Parathyroid adenoma (tissue), 2 donors: ENCODE measurements around the gene CDC42EP1.
A peak's percentile ranks its signal among the peaks of the same experiment; 100 is the strongest.

ENCODE experiments used
- H2AFZ ChIP-seq: fragments of 300-600 bp; sonication (generic); one replicate; pipeline ENCODE4 v1.7.0; 2017; ENCODE audit warnings: antibody characterized with exemption, mild to moderate bottlenecking
- H3K27ac ChIP-seq: fragments of 300-600 bp; sonication (generic); one replicate; pipeline ENCODE4 v1.7.0; 2017
- H3K27me3 ChIP-seq: fragments of 300-600 bp; sonication (generic); one replicate; pipeline ENCODE4 v1.7.0; 2017; ENCODE audit warnings: low read length; ENCODE audit not compliant: control insufficient read depth, insufficient read depth
- H3K36me3 ChIP-seq: fragments of 300-600 bp; sonication (generic); one replicate; pipeline ENCODE4 v1.7.0; 2017; ENCODE audit warnings: low read length; ENCODE audit not compliant: control insufficient read depth, insufficient read depth
- H3K4me1 ChIP-seq: fragments of 300-600 bp; sonication (generic); one replicate; pipeline ENCODE4 v1.7.0; 2017; ENCODE audit warnings: control low read depth
- H3K4me2 ChIP-seq: fragments of 300-600 bp; sonication (generic); one replicate; pipeline ENCODE4 v1.7.0; 2017; ENCODE audit warnings: low read length
- H3K4me3 ChIP-seq: fragments of 300-600 bp; sonication (generic); one replicate; pipeline ENCODE4 v1.7.0; 2017; ENCODE audit warnings: low read depth, low read length
- H3K79me2 ChIP-seq: fragments of 300-600 bp; sonication (generic); one replicate; pipeline ENCODE4 v1.7.0; 2017; ENCODE audit warnings: control low read depth
- H3K9ac ChIP-seq: fragments of 300-600 bp; sonication (generic); one replicate; pipeline ENCODE4 v1.7.0; 2017; ENCODE audit warnings: mild to moderate bottlenecking
- H3K9me3 ChIP-seq: fragments of 300-600 bp; sonication (generic); one replicate; pipeline ENCODE4 v1.7.0; 2017; ENCODE audit warnings: low read length; ENCODE audit not compliant: control insufficient read depth
- TF ChIP-seq, protein P1 (sequence below): fragments of 300-600 bp; sonication (generic); IDR thresholded peaks from one replicate; pipeline ENCODE4 v1.7.0; 2017; ENCODE audit warnings: antibody characterized with exemption, mild to moderate bottlenecking
- donor health status: primary hyperparathyroidism.

CDC42EP1 gene

DNA sequence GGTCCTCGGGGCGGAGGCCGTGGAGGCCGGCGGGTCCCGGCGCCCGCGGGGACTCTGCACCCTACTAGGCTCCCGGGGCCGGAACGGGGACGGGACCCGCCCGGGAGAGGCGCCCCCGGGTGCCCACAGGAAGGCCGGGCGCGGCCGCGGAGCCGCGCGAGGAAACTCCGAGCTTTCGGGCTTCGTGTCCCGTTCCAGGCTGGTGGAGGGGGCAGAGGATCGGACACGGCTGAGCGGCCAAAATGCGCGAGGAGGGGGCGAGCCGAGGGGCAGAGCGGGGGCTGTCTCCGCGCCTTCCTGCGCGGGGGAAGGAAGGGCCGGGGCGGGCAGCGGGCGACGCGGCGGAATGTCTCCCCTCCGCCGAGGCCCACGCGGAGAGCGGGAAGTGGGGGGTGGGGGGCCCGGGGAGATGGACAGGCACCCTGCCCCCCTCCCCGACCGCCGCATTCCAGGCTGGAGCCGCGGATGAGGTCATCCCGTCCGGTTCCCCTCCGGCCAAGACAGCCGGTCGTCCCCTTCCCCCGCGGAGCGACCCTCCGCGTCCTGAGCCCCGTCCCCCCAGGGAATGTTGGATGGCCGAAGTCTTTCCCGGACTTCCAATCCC lies 430 bp downstream of the CDC42EP1 start:
- Histone ChIP-seq H3K4me1 (peaks cover 8% of the 10 kb centered on the region), H3K27me3 (no peaks in the 10 kb centered on the region)

DNA sequence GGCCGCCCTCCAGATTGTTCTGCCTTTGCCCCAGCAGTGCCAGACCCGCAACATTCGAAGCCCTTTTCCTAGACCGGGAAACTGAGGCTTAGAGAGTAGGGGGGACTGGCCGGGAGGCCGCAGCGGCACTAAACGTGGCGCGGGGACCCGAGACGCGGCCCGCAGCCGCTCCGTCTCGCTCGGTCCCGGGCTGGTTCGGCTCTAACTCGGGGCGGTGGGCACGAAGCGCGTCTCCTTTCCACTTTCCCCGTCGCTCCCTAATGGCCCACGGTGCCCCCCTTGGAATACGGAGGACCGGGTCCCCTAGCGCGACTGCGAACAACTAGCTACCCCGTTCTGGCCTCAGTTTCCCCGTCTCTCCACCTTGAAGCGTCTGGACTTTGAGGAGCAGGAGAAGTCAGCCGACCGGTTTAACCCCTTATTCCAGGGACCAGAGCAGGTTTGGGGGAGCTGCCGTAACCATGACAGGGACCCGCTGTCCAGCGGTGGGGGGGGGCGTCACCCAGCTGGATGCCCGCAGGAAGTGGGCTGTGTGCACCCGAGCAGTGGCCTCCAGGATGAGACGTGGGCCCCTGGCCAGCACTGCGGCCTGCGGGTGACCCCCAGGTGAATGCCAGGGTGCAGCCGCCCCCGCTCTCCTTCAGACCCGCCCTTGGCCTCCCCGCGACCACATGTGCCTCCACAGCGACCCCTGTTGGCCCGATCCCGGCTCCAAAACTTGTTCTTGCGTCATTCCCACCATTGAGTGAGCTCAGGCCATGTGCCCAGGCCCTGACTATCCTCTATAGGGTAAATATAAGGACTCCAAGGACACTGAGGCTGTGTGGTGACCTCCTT lies 1.1 kb downstream of the CDC42EP1 start:
- Histone ChIP-seq H3K36me3 (no peaks in the 10 kb centered on the region), H3K79me2 (no peaks in the 10 kb centered on the region), H3K27me3 (no peaks in the 10 kb centered on the region), H3K4me1 (peaks cover 8% of the 10 kb centered on the region), H2AFZ (peak overlapping the region; percentile 56), H3K9ac (no peak overlapping the region), H3K27ac (peak overlapping the region; percentile 79), H3K4me2 (peak overlapping the region; percentile 79), H3K4me3 (peak overlapping the region; percentile 88), H3K9me3 (no peaks in the 10 kb centered on the region)
- TF ChIP-seq, protein P1, sequence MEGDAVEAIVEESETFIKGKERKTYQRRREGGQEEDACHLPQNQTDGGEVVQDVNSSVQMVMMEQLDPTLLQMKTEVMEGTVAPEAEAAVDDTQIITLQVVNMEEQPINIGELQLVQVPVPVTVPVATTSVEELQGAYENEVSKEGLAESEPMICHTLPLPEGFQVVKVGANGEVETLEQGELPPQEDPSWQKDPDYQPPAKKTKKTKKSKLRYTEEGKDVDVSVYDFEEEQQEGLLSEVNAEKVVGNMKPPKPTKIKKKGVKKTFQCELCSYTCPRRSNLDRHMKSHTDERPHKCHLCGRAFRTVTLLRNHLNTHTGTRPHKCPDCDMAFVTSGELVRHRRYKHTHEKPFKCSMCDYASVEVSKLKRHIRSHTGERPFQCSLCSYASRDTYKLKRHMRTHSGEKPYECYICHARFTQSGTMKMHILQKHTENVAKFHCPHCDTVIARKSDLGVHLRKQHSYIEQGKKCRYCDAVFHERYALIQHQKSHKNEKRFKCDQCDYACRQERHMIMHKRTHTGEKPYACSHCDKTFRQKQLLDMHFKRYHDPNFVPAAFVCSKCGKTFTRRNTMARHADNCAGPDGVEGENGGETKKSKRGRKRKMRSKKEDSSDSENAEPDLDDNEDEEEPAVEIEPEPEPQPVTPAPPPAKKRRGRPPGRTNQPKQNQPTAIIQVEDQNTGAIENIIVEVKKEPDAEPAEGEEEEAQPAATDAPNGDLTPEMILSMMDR: peak; percentile 72

More for the DNA sequence above, 430 bp downstream of the CDC42EP1 start:
- TF ChIP-seq, protein P1: no peak
- Histone ChIP-seq H3K27ac (peak overlapping the region; percentile 79), H2AFZ (peak overlapping the region; percentile 56), H3K4me2 (peak overlapping the region; percentile 79), H3K9me3 (no peaks in the 10 kb centered on the region), H3K4me3 (peak overlapping the region; percentile 88), H3K36me3 (no peaks in the 10 kb centered on the region), H3K9ac (no peak overlapping the region), H3K79me2 (no peaks in the 10 kb centered on the region)

DNA sequence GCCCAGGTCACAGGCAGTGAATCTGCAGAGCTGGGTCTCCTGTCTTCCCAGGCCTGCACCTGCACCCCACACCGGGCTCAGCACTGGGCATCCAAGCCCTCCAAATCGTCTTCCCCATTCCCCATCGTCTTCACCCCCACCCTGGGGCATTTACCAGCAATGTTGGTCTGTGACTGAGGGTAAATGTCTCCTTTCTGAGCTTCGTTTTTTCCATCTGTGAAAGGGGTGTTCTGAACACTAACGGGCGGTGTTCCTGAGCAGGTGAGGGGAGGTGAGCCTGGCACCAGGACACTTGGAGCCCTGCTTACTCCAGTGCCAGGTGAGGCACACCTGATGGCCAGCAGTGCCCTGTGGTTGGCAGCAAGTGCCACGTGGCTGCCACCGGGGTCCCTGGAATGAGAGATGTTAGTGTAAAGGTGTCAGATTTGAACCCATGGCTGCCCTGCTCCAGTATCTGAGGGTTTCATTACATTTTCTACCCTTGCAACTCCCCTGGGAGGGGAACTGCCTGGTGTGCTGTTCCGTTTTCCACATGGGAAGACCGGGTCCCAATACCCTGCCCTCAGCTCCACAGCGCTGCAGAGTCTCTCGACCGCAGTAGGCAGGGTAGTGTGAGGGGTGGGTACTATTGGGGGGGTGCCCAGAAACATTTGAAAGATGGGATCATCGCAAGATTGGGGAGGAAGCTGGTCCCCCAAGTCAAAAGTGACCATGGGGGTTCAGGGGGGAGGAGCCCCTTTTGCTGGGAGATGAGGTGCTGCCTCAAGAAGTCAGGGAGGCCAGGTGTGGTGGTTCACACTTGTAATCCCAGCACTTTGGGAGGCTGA lies 2.0 kb downstream of the CDC42EP1 start:
- H3K27me3 ChIP-seq: no peaks in the 10 kb centered on the region
- no peak overlapping the region for H2AFZ ChIP-seq
- no peak overlapping the region for H3K9ac ChIP-seq
- peak overlapping the region; percentile 88 for H3K4me3 ChIP-seq
- no peaks in the 10 kb centered on the region for H3K36me3 ChIP-seq
- TF ChIP-seq, protein P1: no peak
- no peak overlapping the region for H3K27ac ChIP-seq
- H3K4me1 ChIP-seq: peaks cover 10% of the 10 kb centered on the region
- H3K79me2 ChIP-seq: peaks cover 7% of the 10 kb centered on the region
- H3K9me3 ChIP-seq: no peaks in the 10 kb centered on the region
- peak overlapping the region; percentile 79 for H3K4me2 ChIP-seq

DNA sequence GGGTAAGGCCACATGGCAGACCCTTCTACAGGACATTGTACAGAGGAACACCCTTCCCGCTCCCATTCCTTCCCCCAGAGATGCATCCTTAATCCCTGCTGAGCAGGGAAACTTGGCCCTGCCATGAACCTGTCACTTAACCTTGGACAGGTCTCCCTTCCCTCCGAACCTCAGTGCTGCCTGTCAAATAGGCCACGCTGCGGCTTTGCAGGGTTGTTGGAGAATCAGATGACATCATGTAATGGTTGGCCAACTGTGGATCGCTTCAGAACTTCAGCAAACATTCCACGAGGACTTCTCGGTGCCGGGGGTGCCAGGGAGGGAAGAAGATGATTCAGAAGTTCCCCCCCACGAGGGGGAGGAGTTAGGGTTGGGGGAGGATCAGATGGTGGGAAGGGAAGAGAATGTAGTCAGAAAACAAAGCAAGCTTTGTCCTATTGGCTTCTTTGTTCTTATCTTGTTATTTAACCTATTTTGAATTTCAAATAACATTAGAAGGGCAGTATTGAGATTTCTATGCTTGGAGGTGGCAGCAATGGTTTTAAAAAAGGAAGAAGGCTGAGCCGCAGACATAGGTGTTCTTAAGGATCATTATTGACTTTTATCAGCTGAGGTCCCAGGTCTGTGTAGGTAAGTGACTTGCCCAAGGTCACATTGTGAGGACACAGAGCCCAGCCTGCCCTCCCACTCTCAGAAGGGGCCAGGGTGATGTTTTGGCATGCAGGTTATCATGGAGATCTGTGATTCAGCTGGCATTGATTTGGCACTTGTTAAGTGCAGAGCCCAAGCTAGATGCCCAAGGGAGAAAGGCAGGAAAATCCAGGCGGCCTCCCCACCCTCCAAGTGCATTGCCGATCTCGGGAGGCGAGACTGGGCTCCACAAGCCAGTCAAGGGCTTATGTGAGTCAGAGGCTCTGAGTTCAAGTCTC lies 3.1 kb downstream of the CDC42EP1 start:
- peak overlapping the region; percentile 22 for H3K27ac ChIP-seq
- peaks cover 10% of the 10 kb centered on the region for H3K4me1 ChIP-seq
- H3K9ac ChIP-seq: no peak overlapping the region
- no peaks in the 10 kb centered on the region for H3K9me3 ChIP-seq
- no peak overlapping the region for H3K4me3 ChIP-seq
- H3K36me3 ChIP-seq: no peaks in the 10 kb centered on the region
- no peak overlapping the region for H2AFZ ChIP-seq
- H3K27me3 ChIP-seq: no peaks in the 10 kb centered on the region
- H3K4me2 ChIP-seq: peak overlapping the region; percentile 33
- TF ChIP-seq, protein P1: no peak
- peaks cover 8% of the 10 kb centered on the region for H3K79me2 ChIP-seq
